B cell (primary cell): Measurements from ENCODE around the gene SPAG6. TPM values are rescaled to one million over a fixed set of nuclear protein-coding genes. Genes with fewer than 3 reads are reported as not detected.

ENCODE experiments used
- ATAC-seq: fragments of 200-7000 bp; cut with Tn5 transposase; one replicate; pipeline ENCODE4 v1.10.0; 2021; ENCODE audit warnings: low read depth, mild to moderate bottlenecking, moderate number of reproducible peaks, moderate library complexity
- CTCF ChIA-PET: fragments of 350-600 bp; sonication (Branson Sonifier 250); formaldehyde crosslinking; loops from one replicate; lab custom pipeline; 2021; ENCODE audit warnings: antibody characterized with exemption, inconsistent platforms; lab: Charles Lee
- POLR2A ChIA-PET: fragments of 350-600 bp; sonication (Branson Sonifier 250); formaldehyde crosslinking; loops from one replicate; lab custom pipeline; 2021; ENCODE audit warnings: antibody characterized with exemption; lab: Charles Lee
- DNase-seq: peaks from one replicate; pipeline ENCODE4 v3.0.0; 2013
- H2AFZ ChIP-seq: 2 replicates; pipeline ENCODE4 v1.6.1; 2012; ENCODE audit warnings: mild to moderate bottlenecking, low read depth, low read length; ENCODE audit not compliant: insufficient read depth, poor library complexity, severe bottlenecking
- H3K27ac ChIP-seq, 2 donors: 1 replicate in 1 of 2; 2 replicates in 1 of 2; pipeline ENCODE4 v1.5.1; 2012 to 2013; ENCODE audit warnings: low read length in 2 of 2, mild to moderate bottlenecking in 2 of 2, moderate library complexity in 1 of 2
- H3K27me3 ChIP-seq, 4 experiments: fragments of 200-600 bp in 1 of 4; sonication (generic) in 1 of 4; replicated peaks in 1 of 4; 1 replicate in 2 of 4; 2 replicates in 2 of 4; pipeline versions ENCODE4 v1.6.1 to v1.7.0; 2013 to 2016; ENCODE audit warnings: low read length in 3 of 4, mild to moderate bottlenecking in 2 of 4, mixed read lengths in 1 of 4, moderate library complexity in 1 of 4; ENCODE audit not compliant: insufficient read depth in 4 of 4, control insufficient read depth in 3 of 4; ENCODE audit errors: control extremely low read depth in 1 of 4
- H3K36me3 ChIP-seq, 2 experiments: replicated peaks in 1 of 2; 1 replicate in 1 of 2; 2 replicates in 1 of 2; pipeline versions ENCODE4 v1.6.1 to v1.7.1; 2013; ENCODE audit warnings: low read length in 1 of 2; ENCODE audit not compliant: insufficient read depth in 2 of 2, control insufficient read depth in 1 of 2; ENCODE audit errors: control extremely low read depth in 1 of 2, extremely low read depth in 1 of 2
- H3K4me1 ChIP-seq, 2 donors: fragments of 200-600 bp in 1 of 2; sonication (generic) in 1 of 2; 1 replicate in 1 of 2; 2 replicates in 1 of 2; pipeline versions ENCODE4 v1.5.1 to v1.6.1; 2013 to 2017; ENCODE audit warnings: low read length in 2 of 2; ENCODE audit not compliant: control insufficient read depth in 2 of 2, insufficient read depth in 2 of 2
- H3K4me2 ChIP-seq: replicated peaks from 2 replicates; pipeline ENCODE3; 2012; ENCODE audit warnings: mild to moderate bottlenecking, low read depth, low read length; ENCODE audit not compliant: poor library complexity, severe bottlenecking
- H3K4me3 ChIP-seq, 5 experiments: fragments of 200-600 bp in 1 of 5; sonication (generic) in 1 of 5; 1 replicate in 3 of 5; 2 replicates in 2 of 5; pipeline versions ENCODE4 v1.5.1 to v1.7.0; 2011 to 2016; ENCODE audit warnings: low read length in 4 of 5, mild to moderate bottlenecking in 4 of 5, low read depth in 2 of 5, control low read depth in 1 of 5, moderate library complexity in 1 of 5; ENCODE audit not compliant: insufficient read depth in 1 of 5; ENCODE audit errors: control extremely low read depth in 1 of 5, extremely low read depth in 1 of 5
- H3K79me2 ChIP-seq: fragments of 200-600 bp; sonication (generic); one replicate; pipeline ENCODE4 v1.6.0; 2016; ENCODE audit warnings: low read length; ENCODE audit not compliant: control insufficient read depth, insufficient read depth
- H3K9ac ChIP-seq: fragments of 200-600 bp; sonication (generic); 2 replicates; pipeline ENCODE4 v1.6.1; 2017; ENCODE audit warnings: mild to moderate bottlenecking, low read length, moderate library complexity
- H3K9me3 ChIP-seq, 3 donors: one replicate each; pipeline versions ENCODE4 v1.6.1 to v1.7.1; 2013; ENCODE audit warnings: low read length in 2 of 3; ENCODE audit not compliant: control insufficient read depth in 2 of 3, insufficient read depth in 1 of 3; ENCODE audit errors: control extremely low read depth in 1 of 3
- H4K20me1 ChIP-seq: 2 replicates; pipeline ENCODE4 v1.6.0; 2012; ENCODE audit warnings: mild to moderate bottlenecking, low read length; ENCODE audit not compliant: insufficient read depth, control insufficient read depth, poor library complexity, severe bottlenecking
- H3K27ac Mint-ChIP-seq: one replicate; pipeline ENCODE4 v1.8.0; 2021; ENCODE audit warnings: mixed read lengths
- H3K27me3 Mint-ChIP-seq: one replicate; pipeline ENCODE4 v1.8.0; 2021; ENCODE audit warnings: mixed read lengths
- H3K4me1 Mint-ChIP-seq: one replicate; pipeline ENCODE4 v1.8.0; 2021; ENCODE audit warnings: mixed read lengths
- H3K4me3 Mint-ChIP-seq: one replicate; pipeline ENCODE4 v1.8.0; 2021; ENCODE audit warnings: mixed read lengths
- H3K9me3 Mint-ChIP-seq: one replicate; pipeline ENCODE4 v1.8.0; 2022; ENCODE audit warnings: mixed read lengths; ENCODE audit not compliant: insufficient read depth
- EZH2 ChIP-seq: IDR thresholded peaks from 2 replicates; pipeline ENCODE4 v1.6.1; 2012; ENCODE audit warnings: borderline replicate concordance, low read depth, mild to moderate bottlenecking, moderate library complexity, low read length; ENCODE audit not compliant: insufficient read depth, poor library complexity, severe bottlenecking
- WGBS: methylation state at CpG from one replicate; pipeline ENCODE4 v1.1.5; 2013; ENCODE audit warnings: missing lambda C conversion rate; ENCODE audit not compliant: insufficient coverage; 5-methylcytosine and 5-hydroxymethylcytosine counted together
- intact Hi-C: fragments of 100-400 bp; cut with micrococcal nuclease; formaldehyde crosslinking; loops from one replicate; pipeline ENCODE4 v1.10.0; 2022
- polyA plus RNA-seq: library from polyadenylated mRNA; depleted of rRNA; stranded (reverse); fragments of >200 nt; gene quantifications from 2 replicates; pipeline ENCODE4 v1.2.3, GENCODE V29; 2012
- total RNA-seq, 2 donors: library from RNA; stranded (reverse); fragments of 120-200 nt in 1 of 2; gene quantifications; 1 replicate in 1 of 2; 2 replicates in 1 of 2; pipeline versions ENCODE4 v1.2.3 to v1.2.4, GENCODE V29; 2013 to 2022
- TF ChIP-seq, protein P1 (sequence below): fragments of 200-600 bp; IDR thresholded peaks from one replicate; pipeline ENCODE4 v1.8.0; 2022; ENCODE audit warnings: antibody characterized with exemption, mild to moderate bottlenecking

Gene SPAG6
- total and polyA plus RNA-seq, 2 donors (not counting 1 experiment from before 2014, with no cell fraction given) = not detected

DNA sequence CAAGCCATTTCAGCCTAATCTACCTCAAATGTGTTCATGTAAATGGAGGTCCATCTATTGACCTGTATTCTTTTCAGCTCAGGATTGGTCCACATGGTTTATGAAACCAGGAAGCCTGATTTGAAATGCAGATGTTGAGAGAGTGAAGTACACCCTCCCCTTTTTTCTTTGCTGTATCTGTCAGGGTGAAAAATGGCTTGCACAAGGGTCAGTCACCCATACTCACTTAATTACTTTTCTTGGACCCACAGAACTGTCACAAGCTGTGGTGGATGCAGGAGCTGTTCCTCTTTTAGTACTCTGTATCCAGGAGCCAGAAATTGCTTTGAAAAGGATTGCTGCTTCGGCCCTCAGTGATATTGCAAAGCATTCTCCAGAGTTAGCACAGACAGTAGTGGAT, 41.2 kb downstream of the SPAG6 start:
- WGBS = 86% methylated on average over 1 of the region's 1 CpG
- no peaks in the 10 kb centered on the region for H3K9me3 ChIP-seq
- H3K4me3 ChIP-seq = no peak overlapping the region
- no peak overlapping the region for H2AFZ ChIP-seq
- CTCF ChIA-PET = no interaction called here
- ATAC-seq (no peak), DNase-seq (no peak)
- H3K9ac ChIP-seq = no peak overlapping the region
- Mint-ChIP-seq H3K4me1 (no peaks in the 10 kb centered on the region), H3K27me3 (peaks cover 3% of the 10 kb centered on the region), H3K27ac (no peak overlapping the region), H3K4me3 (no peak overlapping the region), H3K9me3 (no peaks in the 10 kb centered on the region)
- no peak overlapping the region for H3K4me2 ChIP-seq
- TF ChIP-seq, protein P1, sequence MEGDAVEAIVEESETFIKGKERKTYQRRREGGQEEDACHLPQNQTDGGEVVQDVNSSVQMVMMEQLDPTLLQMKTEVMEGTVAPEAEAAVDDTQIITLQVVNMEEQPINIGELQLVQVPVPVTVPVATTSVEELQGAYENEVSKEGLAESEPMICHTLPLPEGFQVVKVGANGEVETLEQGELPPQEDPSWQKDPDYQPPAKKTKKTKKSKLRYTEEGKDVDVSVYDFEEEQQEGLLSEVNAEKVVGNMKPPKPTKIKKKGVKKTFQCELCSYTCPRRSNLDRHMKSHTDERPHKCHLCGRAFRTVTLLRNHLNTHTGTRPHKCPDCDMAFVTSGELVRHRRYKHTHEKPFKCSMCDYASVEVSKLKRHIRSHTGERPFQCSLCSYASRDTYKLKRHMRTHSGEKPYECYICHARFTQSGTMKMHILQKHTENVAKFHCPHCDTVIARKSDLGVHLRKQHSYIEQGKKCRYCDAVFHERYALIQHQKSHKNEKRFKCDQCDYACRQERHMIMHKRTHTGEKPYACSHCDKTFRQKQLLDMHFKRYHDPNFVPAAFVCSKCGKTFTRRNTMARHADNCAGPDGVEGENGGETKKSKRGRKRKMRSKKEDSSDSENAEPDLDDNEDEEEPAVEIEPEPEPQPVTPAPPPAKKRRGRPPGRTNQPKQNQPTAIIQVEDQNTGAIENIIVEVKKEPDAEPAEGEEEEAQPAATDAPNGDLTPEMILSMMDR = no peak
- TF ChIP-seq EZH2 = no peak
- H3K36me3 ChIP-seq = no peaks in the 10 kb centered on the region
- intact Hi-C loops = no loop called here
- no peaks in the 10 kb centered on the region for H3K79me2 ChIP-seq
- H3K27ac ChIP-seq = no peak overlapping the region
- no peaks in the 10 kb centered on the region for H3K27me3 ChIP-seq
- H3K4me1 ChIP-seq = no peaks in the 10 kb centered on the region
- H4K20me1 ChIP-seq = no peaks in the 10 kb centered on the region
- POLR2A ChIA-PET = no interaction called here

DNA sequence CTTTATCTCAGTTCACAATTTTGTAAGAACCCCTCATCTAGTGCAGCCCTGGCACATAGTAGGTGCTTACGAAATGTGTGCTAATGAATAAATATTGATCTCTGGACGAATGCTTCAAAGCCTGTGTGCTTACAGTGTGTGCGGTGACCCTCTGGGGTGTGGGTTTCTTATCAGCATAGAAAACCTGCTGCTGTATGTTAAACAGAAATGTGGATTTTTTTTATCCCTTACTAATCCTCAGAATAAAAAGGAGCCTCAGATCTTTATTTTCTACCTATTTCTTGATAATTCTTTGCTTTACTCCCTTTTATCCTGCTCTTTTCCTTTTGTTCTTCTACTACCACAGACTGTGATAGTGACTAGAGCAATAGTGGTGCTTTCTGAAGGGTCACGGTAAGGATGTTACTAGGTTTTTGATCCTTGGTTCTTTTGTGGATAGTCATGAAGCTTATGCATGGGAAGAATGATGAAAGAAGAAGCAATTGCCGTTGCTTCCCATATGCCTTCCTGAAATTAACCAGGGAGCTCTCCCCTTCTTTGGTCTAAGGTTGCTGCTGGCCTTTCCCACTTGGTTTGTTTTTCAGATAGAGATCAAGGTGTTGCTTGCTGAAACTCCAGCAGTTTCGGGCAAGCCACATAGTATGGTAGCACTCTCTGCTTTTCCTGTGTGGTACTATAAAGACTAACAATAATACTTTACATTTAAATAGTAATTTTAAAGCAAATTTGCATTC, 44.7 kb downstream of the SPAG6 start:
- no peak overlapping the region for H3K4me3 Mint-ChIP-seq
- H3K27ac ChIP-seq = no peak overlapping the region
- TF ChIP-seq, protein P1 = no peak
- no peak for TF ChIP-seq EZH2
- H3K27me3 ChIP-seq = no peaks in the 10 kb centered on the region
- H3K4me1 Mint-ChIP-seq = no peaks in the 10 kb centered on the region
- no peak overlapping the region for H3K27ac Mint-ChIP-seq
- H3K4me1 ChIP-seq = no peaks in the 10 kb centered on the region
- no peak overlapping the region for H3K4me2 ChIP-seq
- DNase-seq (no peak), ATAC-seq (no peak)
- H3K4me3 ChIP-seq = no peak overlapping the region
- no peak overlapping the region for H2AFZ ChIP-seq
- H3K9me3 Mint-ChIP-seq = no peaks in the 10 kb centered on the region
- no peaks in the 10 kb centered on the region for H3K36me3 ChIP-seq
- no peaks in the 10 kb centered on the region for H3K9me3 ChIP-seq
- 67% methylated on average over 1 of the region's 6 CpGs for WGBS
- H3K79me2 ChIP-seq = no peaks in the 10 kb centered on the region
- intact Hi-C loops = no loop called here
- ChIA-PET POLR2A (no interaction called here), CTCF (no interaction called here)
- no peak overlapping the region for H3K9ac ChIP-seq
- no peaks in the 10 kb centered on the region for H4K20me1 ChIP-seq
- H3K27me3 Mint-ChIP-seq = no peaks in the 10 kb centered on the region
